GM23338 (cell line): ENCODE results near the gene PCP4. TPM values are rescaled to one million over a fixed set of nuclear protein-coding genes. Genes with fewer than 3 reads are reported as not detected.

Experiments used
- ATAC-seq: fragments of 200-7000 bp; cut with Tn5 transposase; 3 replicates; pipeline ENCODE4 v1.9.1; 2020
- DNase-seq: peaks from one replicate; pipeline ENCODE4 v3.0.0-alpha.2; 2015; ENCODE audit warnings: low spot score
- H2AFZ ChIP-seq: fragments of 200-600 bp; sonication (generic); 2 replicates; pipeline ENCODE4 v1.8.0; 2016; ENCODE audit warnings: antibody characterized with exemption, mild to moderate bottlenecking, moderate library complexity
- H3F3A ChIP-seq: fragments of 200-600 bp; sonication (generic); replicated peaks from 2 replicates; pipeline ENCODE4 v1.8.0; 2017; ENCODE audit warnings: antibody characterized with exemption, mixed run types, low read depth
- H3K27ac ChIP-seq: fragments of 200-600 bp; sonication (generic); 2 replicates; pipeline ENCODE4 v1.6.1; 2016; ENCODE audit warnings: low read depth
- H3K27me3 ChIP-seq: fragments of 200-600 bp; sonication (generic); 2 replicates; pipeline ENCODE4 v1.8.0; 2016; ENCODE audit warnings: mild to moderate bottlenecking, mixed run types, moderate library complexity; ENCODE audit not compliant: insufficient read depth
- H3K36me3 ChIP-seq: fragments of 200-600 bp; sonication (generic); 2 replicates; pipeline ENCODE4 v1.8.0; 2016; ENCODE audit warnings: mild to moderate bottlenecking; ENCODE audit not compliant: insufficient read depth
- H3K4me1 ChIP-seq: fragments of 200-600 bp; sonication (generic); 2 replicates; pipeline ENCODE4 v1.8.0; 2016; ENCODE audit warnings: mild to moderate bottlenecking, moderate library complexity; ENCODE audit not compliant: insufficient read depth
- H3K4me2 ChIP-seq: fragments of 200-600 bp; sonication (generic); 2 replicates; pipeline ENCODE4 v1.7.1; 2017; ENCODE audit warnings: mixed run types
- H3K4me3 ChIP-seq: fragments of 200-600 bp; sonication (generic); 2 replicates; pipeline ENCODE4 v1.6.1; 2016; ENCODE audit warnings: mixed run types
- H3K79me2 ChIP-seq: fragments of 200-600 bp; sonication (generic); replicated peaks from 2 replicates; pipeline ENCODE4 v1.8.0; 2017; ENCODE audit warnings: mild to moderate bottlenecking; ENCODE audit not compliant: insufficient read depth
- H3K9me2 ChIP-seq: fragments of 200-600 bp; sonication (generic); 2 replicates; pipeline ENCODE4 v1.8.0; 2017; ENCODE audit not compliant: insufficient read depth
- H4K20me1 ChIP-seq: fragments of 200-600 bp; sonication (generic); replicated peaks from 2 replicates; pipeline ENCODE4 v1.8.0; 2017; ENCODE audit warnings: mild to moderate bottlenecking; ENCODE audit not compliant: insufficient read depth
- H3K27ac Mint-ChIP-seq: 2 replicates; pipeline ENCODE4 v1.8.0; 2020; ENCODE audit warnings: inconsistent platforms, mild to moderate bottlenecking, moderate library complexity, mixed read lengths
- H3K27me3 Mint-ChIP-seq: 3 replicates; pipeline ENCODE4 v1.8.0; 2022; ENCODE audit warnings: low read depth, mild to moderate bottlenecking, moderate library complexity, mixed read lengths, inconsistent platforms; ENCODE audit not compliant: insufficient read depth, poor library complexity
- H3K36me3 Mint-ChIP-seq: 3 replicates; pipeline ENCODE4 v1.8.0; 2021; ENCODE audit warnings: low read depth, mild to moderate bottlenecking, inconsistent platforms, moderate library complexity, mixed read lengths
- H3K4me1 Mint-ChIP-seq: 3 replicates; pipeline ENCODE4 v1.8.0; 2020; ENCODE audit warnings: mild to moderate bottlenecking, inconsistent platforms, mixed read lengths
- H3K4me3 Mint-ChIP-seq: 3 replicates; pipeline ENCODE4 v1.8.0; 2021; ENCODE audit warnings: moderate library complexity, mild to moderate bottlenecking, inconsistent platforms, mixed read lengths
- H3K9me3 Mint-ChIP-seq: 3 replicates; pipeline ENCODE4 v1.8.0; 2020; ENCODE audit warnings: moderate library complexity, mild to moderate bottlenecking, inconsistent platforms, mixed read lengths
- CREB1 ChIP-seq: fragments of 250-450 bp; sonication (Bioruptor Pico); IDR thresholded peaks from 2 replicates; pipeline ENCODE4 v1.5.0; 2020; ENCODE audit warnings: low read depth, mild to moderate bottlenecking, moderate library complexity
- EZH2 ChIP-seq: fragments of 200-600 bp; sonication (generic); IDR thresholded peaks from one replicate; pipeline ENCODE4 v1.8.0; 2017; ENCODE audit warnings: antibody characterized with exemption, mild to moderate bottlenecking, low read depth; ENCODE audit not compliant: unreplicated experiment
- JUNB ChIP-seq: IDR thresholded peaks from one replicate; pipeline ENCODE4 v1.6.1; 2016; ENCODE audit warnings: antibody characterized with exemption; ENCODE audit not compliant: unreplicated experiment
- NANOG ChIP-seq: IDR thresholded peaks from 2 replicates; pipeline ENCODE4 v1.6.1; 2016; ENCODE audit warnings: antibody characterized with exemption, borderline replicate concordance
- POLR2AphosphoS5 ChIP-seq: IDR thresholded peaks from 2 replicates; pipeline ENCODE4 v1.6.1; 2016; ENCODE audit warnings: antibody characterized with exemption, low read depth
- STAT1 ChIP-seq: IDR thresholded peaks from one replicate; pipeline ENCODE4 v1.6.1; 2016; ENCODE audit warnings: antibody characterized with exemption; ENCODE audit not compliant: unreplicated experiment
- ZNF114 ChIP-seq: fragments of 250-450 bp; sonication (Bioruptor Pico); IDR thresholded peaks from 2 replicates; pipeline ENCODE4 v1.5.0; 2020; ENCODE audit warnings: mild to moderate bottlenecking, moderate library complexity
- ZNF331 ChIP-seq: fragments of 250-450 bp; sonication (Bioruptor Pico); IDR thresholded peaks from 2 replicates; pipeline ENCODE4 v1.5.0; 2020; ENCODE audit warnings: low read depth, mild to moderate bottlenecking, moderate library complexity
- polyA plus RNA-seq: library from polyadenylated mRNA; unstranded; fragments of >200 nt; fragmentation: Nextera tagmentation; extraction: Ambion mirVana; gene quantifications from 2 replicates; pipeline ENCODE4 v1.2.1, GENCODE V29; 2016
- total RNA-seq: library from RNA; depleted of rRNA; stranded (reverse); fragments of >200 nt; shearing (Covaris generic); gene quantifications from 2 replicates; pipeline ENCODE4 v1.2.3, GENCODE V29; 2014
- TF ChIP-seq, protein P1 (sequence below): fragments of 250-450 bp; sonication (Bioruptor Pico); IDR thresholded peaks from 2 replicates; pipeline ENCODE4 v1.5.0; 2020; ENCODE audit warnings: mild to moderate bottlenecking, moderate library complexity
- TF ChIP-seq, protein P2 (sequence below): IDR thresholded peaks from 2 replicates; pipeline ENCODE4 v1.6.1; 2016; ENCODE audit warnings: antibody characterized with exemption
- TF ChIP-seq, protein P3 (sequence below), 2 experiments: fragments of 200-600 bp in 1 of 2; sonication (generic) in 1 of 2; conservative IDR thresholded peaks; 2 replicates each; pipeline versions ENCODE4 v1.5.1 to v1.6.1; 2016 to 2017; ENCODE audit warnings: antibody characterized with exemption in 2 of 2, low read depth in 2 of 2, mild to moderate bottlenecking in 2 of 2, moderate library complexity in 1 of 2
- TF ChIP-seq, protein P4 (sequence below): IDR thresholded peaks from one replicate; pipeline ENCODE4 v1.6.1; 2018; ENCODE audit warnings: antibody characterized with exemption; ENCODE audit not compliant: unreplicated experiment

The PCP4 gene
- total and polyA plus RNA-seq, 2 experiments from 2014 or later: 7.3 TPM; not detected in 1

DNA sequence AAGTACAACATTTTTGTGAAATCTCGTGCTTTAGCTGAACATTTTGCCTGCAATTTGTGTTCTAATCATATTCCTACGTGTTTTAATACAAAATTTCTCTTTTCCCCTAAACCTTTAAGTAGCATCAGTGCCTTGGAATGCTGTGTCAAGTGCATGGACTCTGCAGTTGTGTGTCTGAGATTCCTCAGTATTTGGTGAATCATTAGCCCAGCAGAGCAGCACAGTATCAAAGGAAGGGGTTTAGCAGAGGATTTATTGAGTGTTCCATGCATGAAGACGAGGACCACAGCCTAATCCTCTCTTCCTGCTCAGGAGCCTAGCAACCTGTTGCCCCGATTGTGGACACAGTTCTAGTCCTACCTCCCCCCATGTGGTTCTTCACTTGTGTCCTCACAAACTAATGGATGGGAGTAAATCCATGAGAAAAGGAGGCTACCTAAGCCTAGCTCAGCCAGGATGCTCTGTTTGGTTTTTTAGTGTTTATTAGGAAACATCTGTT, 29.3 kb upstream of the PCP4 start:
- no peak for ATAC-seq
- Histone ChIP-seq H3K4me3 (no peak overlapping the region), H3K4me1 (peaks cover 5% of the 10 kb centered on the region; the same call in 1 of the 2 replicates), H4K20me1 (no peaks in the 10 kb centered on the region), H3K36me3 (no peaks in the 10 kb centered on the region), H3K27ac (no peak overlapping the region), H3K4me2 (no peak overlapping the region), H3K27me3 (no peaks in the 10 kb centered on the region), H3K9me2 (no peaks in the 10 kb centered on the region), H2AFZ (no peak overlapping the region), H3F3A (no peaks in the 10 kb centered on the region), H3K79me2 (no peaks in the 10 kb centered on the region)
- no peak for TF ChIP-seq ZNF331 (CRISPR knock-in tag)
- no peak for TF ChIP-seq JUNB
- TF ChIP-seq, protein P1, sequence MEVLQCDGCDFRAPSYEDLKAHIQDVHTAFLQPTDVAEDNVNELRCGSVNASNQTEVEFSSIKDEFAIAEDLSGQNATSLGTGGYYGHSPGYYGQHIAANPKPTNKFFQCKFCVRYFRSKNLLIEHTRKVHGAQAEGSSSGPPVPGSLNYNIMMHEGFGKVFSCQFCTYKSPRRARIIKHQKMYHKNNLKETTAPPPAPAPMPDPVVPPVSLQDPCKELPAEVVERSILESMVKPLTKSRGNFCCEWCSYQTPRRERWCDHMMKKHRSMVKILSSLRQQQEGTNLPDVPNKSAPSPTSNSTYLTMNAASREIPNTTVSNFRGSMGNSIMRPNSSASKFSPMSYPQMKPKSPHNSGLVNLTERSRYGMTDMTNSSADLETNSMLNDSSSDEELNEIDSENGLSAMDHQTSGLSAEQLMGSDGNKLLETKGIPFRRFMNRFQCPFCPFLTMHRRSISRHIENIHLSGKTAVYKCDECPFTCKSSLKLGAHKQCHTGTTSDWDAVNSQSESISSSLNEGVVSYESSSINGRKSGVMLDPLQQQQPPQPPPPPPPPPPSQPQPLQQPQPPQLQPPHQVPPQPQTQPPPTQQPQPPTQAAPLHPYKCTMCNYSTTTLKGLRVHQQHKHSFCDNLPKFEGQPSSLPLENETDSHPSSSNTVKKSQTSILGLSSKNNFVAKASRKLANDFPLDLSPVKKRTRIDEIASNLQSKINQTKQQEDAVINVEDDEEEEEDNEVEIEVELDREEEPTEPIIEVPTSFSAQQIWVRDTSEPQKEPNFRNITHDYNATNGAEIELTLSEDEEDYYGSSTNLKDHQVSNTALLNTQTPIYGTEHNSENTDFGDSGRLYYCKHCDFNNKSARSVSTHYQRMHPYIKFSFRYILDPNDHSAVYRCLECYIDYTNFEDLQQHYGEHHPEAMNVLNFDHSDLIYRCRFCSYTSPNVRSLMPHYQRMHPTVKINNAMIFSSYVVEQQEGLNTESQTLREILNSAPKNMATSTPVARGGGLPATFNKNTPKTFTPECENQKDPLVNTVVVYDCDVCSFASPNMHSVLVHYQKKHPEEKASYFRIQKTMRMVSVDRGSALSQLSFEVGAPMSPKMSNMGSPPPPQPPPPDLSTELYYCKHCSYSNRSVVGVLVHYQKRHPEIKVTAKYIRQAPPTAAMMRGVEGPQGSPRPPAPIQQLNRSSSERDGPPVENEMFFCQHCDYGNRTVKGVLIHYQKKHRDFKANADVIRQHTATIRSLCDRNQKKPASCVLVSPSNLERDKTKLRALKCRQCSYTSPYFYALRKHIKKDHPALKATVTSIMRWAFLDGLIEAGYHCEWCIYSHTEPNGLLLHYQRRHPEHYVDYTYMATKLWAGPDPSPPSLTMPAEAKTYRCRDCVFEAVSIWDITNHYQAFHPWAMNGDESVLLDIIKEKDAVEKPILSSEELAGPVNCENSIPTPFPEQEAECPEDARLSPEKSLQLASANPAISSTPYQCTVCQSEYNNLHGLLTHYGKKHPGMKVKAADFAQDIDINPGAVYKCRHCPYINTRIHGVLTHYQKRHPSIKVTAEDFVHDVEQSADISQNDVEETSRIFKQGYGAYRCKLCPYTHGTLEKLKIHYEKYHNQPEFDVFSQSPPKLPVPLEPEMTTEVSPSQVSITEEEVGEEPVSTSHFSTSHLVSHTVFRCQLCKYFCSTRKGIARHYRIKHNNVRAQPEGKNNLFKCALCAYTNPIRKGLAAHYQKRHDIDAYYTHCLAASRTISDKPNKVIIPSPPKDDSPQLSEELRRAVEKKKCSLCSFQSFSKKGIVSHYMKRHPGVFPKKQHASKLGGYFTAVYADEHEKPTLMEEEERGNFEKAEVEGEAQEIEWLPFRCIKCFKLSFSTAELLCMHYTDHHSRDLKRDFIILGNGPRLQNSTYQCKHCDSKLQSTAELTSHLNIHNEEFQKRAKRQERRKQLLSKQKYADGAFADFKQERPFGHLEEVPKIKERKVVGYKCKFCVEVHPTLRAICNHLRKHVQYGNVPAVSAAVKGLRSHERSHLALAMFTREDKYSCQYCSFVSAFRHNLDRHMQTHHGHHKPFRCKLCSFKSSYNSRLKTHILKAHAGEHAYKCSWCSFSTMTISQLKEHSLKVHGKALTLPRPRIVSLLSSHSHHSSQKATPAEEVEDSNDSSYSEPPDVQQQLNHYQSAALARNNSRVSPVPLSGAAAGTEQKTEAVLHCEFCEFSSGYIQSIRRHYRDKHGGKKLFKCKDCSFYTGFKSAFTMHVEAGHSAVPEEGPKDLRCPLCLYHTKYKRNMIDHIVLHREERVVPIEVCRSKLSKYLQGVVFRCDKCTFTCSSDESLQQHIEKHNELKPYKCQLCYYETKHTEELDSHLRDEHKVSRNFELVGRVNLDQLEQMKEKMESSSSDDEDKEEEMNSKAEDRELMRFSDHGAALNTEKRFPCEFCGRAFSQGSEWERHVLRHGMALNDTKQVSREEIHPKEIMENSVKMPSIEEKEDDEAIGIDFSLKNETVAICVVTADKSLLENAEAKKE: no peak
- TF ChIP-seq, protein P2, sequence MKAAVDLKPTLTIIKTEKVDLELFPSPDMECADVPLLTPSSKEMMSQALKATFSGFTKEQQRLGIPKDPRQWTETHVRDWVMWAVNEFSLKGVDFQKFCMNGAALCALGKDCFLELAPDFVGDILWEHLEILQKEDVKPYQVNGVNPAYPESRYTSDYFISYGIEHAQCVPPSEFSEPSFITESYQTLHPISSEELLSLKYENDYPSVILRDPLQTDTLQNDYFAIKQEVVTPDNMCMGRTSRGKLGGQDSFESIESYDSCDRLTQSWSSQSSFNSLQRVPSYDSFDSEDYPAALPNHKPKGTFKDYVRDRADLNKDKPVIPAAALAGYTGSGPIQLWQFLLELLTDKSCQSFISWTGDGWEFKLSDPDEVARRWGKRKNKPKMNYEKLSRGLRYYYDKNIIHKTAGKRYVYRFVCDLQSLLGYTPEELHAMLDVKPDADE: no peak
- TF ChIP-seq CREB1 (CRISPR knock-in tag): no peak
- TF ChIP-seq, protein P3, sequence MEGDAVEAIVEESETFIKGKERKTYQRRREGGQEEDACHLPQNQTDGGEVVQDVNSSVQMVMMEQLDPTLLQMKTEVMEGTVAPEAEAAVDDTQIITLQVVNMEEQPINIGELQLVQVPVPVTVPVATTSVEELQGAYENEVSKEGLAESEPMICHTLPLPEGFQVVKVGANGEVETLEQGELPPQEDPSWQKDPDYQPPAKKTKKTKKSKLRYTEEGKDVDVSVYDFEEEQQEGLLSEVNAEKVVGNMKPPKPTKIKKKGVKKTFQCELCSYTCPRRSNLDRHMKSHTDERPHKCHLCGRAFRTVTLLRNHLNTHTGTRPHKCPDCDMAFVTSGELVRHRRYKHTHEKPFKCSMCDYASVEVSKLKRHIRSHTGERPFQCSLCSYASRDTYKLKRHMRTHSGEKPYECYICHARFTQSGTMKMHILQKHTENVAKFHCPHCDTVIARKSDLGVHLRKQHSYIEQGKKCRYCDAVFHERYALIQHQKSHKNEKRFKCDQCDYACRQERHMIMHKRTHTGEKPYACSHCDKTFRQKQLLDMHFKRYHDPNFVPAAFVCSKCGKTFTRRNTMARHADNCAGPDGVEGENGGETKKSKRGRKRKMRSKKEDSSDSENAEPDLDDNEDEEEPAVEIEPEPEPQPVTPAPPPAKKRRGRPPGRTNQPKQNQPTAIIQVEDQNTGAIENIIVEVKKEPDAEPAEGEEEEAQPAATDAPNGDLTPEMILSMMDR (conservative IDR thresholded peaks at IDR 0.05; ENCODE audit: low read depth in 2 of 2): no peak
- TF ChIP-seq ZNF114 (CRISPR knock-in tag): no peak
- no peak for TF ChIP-seq POLR2AphosphoS5
- TF ChIP-seq NANOG: no peak
- TF ChIP-seq STAT1: no peak
- TF ChIP-seq, protein P4, sequence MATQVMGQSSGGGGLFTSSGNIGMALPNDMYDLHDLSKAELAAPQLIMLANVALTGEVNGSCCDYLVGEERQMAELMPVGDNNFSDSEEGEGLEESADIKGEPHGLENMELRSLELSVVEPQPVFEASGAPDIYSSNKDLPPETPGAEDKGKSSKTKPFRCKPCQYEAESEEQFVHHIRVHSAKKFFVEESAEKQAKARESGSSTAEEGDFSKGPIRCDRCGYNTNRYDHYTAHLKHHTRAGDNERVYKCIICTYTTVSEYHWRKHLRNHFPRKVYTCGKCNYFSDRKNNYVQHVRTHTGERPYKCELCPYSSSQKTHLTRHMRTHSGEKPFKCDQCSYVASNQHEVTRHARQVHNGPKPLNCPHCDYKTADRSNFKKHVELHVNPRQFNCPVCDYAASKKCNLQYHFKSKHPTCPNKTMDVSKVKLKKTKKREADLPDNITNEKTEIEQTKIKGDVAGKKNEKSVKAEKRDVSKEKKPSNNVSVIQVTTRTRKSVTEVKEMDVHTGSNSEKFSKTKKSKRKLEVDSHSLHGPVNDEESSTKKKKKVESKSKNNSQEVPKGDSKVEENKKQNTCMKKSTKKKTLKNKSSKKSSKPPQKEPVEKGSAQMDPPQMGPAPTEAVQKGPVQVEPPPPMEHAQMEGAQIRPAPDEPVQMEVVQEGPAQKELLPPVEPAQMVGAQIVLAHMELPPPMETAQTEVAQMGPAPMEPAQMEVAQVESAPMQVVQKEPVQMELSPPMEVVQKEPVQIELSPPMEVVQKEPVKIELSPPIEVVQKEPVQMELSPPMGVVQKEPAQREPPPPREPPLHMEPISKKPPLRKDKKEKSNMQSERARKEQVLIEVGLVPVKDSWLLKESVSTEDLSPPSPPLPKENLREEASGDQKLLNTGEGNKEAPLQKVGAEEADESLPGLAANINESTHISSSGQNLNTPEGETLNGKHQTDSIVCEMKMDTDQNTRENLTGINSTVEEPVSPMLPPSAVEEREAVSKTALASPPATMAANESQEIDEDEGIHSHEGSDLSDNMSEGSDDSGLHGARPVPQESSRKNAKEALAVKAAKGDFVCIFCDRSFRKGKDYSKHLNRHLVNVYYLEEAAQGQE: no peak
- TF ChIP-seq EZH2: no peak
- no peaks in the 10 kb centered on the region for H3K27me3 Mint-ChIP-seq
- H3K36me3 Mint-ChIP-seq: no peaks in the 10 kb centered on the region; the same call in 2 of the 3 replicates
- no peaks in the 10 kb centered on the region for H3K9me3 Mint-ChIP-seq
- no peak for DNase-seq
- no peak overlapping the region for H3K27ac Mint-ChIP-seq
- H3K4me1 Mint-ChIP-seq: peaks cover 12% of the 10 kb centered on the region
- no peak overlapping the region for H3K4me3 Mint-ChIP-seq
